Kasumi-1 (cell line): ENCODE measurements around the gene GALNT14.

ENCODE experiments used
- DNase-seq, 2 experiments: peaks; one replicate each; lab custom pipeline; 2025; lab: John Stamatoyannopoulos, UW

GALNT14 gene

DNA sequence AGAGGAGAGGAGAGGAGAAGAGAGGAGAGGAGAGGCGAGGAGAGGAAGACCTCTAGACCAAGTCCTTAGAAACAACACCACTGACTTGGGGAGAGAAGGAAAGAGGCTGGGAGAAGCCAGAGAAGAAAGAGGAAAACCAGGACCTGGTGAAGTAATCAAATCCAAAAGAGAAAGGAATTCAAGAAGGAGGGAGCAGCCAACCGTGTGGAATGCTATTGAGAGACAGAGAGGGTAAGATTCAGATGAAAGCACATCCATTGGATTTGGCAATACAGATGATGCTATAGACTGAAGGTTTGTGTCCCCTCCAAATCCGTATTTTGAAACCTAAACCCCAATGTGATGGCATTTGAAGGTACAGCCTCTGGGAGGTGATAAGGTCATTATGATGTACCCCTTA, 50.7 kb downstream of the GALNT14 start:
- DNase-seq, result no peak

- no peak for DNase-seq
Measured at GRCh38 chr2:31086590-31086989, 51.6 kb downstream of the GALNT14 start.

- no peak for DNase-seq
Measured at GRCh38 chr2:31083234-31083993, 54.8 kb downstream of the GALNT14 start.

GRCh38 chr2:31082002-31082401, 56.2 kb downstream of the GALNT14 start:
- DNase-seq, result no peak

DNA sequence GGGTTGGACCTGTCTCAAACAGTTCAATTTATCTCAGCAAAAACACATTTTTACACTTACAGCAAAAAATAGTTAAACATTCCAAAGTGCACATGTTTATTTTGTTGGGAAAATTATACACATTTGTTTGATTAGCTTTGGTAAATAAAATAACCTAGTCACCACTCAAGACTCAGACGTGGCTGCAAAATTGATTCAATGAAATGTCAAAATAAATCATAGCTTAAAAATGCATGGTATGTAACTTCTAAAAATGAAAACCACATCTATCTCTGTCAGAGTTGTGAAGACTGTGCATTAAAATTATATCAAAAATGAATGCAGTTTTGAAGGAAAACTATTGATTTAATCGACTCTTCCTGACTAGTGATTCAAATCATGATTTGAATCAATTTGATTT, 56.7 kb downstream of the GALNT14 start:
- DNase-seq, result no peak

DNA sequence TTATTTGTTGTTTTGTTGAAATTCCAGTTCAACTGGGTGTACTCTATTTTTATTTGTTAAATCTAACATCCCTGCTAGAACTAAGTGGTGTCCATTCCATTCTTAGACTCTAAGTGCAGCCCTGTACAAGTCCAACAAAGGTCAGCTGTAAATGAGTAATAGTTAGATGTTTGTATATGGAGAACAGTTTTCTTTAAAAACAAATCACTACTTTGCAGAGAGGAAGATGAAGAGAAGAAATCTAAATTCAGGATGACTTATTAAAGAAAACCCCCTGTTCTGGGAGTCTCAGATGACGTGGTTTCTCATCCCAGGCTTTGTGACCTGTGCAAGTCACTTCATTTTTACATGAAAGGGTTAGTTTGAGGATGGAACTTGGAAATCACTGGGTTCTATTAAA, 57.9 kb downstream of the GALNT14 start:
- DNase-seq, result no peak

GRCh38 chr2:31079665-31080064, 58.6 kb downstream of the GALNT14 start:
- DNase-seq, result no peak

GRCh38 chr2:31078579-31079105, 59.6 kb downstream of the GALNT14 start:
- DNase-seq, result no peak

GRCh38 chr2:31078011-31078410, 60.2 kb downstream of the GALNT14 start:
- no peak for DNase-seq

DNA sequence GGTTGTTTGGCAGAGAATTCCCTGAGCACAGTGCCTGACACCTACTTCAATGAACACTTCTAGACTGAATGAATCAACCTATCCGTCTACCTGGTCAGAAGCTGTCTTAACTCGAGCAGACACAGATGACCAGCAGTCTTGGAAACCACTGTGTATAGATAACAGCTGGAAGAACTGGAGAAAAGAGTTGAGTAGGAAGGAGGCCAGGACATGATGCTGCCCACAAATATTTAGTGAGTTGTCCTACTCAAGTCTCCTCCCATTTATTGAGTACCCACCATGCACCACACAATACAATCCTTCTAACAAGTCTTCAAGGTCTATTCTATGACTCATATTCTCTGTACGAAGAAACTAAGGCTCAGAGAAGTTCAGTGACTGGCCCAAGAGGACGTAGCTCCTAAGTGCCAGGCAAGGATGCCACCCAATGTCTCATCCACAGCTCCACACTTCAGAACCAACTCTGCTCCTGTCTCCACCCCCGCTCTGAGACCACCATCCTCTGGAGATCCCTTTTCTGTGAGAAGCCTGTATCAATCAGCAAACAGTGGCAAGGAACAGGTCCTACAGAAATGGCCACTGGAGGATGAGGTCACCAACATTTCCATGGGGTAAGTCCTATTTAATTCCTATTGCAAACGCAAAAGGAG, 62.2 kb downstream of the GALNT14 start:
- DNase-seq, result no peak

DNA sequence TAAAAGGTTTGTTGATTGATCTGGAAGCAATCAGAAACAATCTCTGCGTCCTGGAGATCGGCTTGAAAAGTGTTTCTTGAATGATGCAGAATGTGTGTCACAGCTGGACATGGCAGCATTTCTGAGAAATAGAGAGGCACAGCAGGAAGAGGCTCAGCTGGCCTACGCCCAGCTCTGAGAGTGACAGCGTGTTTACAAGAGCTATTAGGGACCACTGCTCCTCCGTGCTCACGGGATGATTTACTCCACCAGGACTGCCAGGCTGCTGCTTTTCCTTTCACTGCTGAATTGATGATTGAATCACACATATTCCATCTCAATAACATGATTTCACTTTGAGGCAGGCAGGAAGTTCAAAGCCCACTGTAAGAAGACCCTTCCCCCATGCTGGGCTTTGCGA, 62.8 kb downstream of the GALNT14 start:
- DNase-seq, result no peak

GRCh38 chr2:31071741-31072140, 66.5 kb downstream of the GALNT14 start:
- DNase-seq, result no peak

DNA sequence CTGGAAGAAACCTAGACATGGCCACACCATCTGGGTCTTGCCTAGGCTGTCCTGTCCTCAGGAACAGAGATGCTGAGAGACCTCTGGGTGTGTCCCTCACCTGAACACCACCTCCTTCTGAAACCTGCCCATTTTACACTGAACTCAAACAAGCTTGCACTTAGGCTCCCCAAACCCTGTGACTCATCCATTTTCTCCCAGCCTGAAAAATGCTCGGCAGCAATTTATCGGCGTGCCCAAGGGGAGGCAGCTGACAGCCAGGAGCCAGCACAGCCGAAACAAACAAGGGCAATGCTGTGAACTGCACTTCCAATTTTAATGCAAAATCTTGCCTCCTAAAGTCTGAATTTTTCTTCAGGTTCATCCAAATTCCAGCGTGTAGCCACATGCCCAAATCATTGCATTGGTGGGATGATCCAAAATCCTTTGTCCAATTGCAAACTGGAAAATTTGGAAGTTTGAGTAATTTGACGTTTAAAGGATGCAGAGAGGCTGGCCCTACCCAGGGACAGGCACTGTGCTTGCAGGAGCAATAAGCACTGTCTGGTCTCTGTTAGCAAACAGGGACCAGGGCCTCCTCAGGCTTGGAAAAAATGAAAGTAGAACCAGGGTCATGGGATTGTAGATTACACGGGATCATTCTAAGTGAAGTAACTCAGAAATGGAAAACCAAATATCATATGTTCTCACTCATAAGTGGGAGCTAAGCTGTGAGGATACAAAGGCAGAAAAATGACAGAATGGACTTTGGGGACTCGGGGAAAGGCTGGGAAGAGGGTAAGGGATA, 67.7 kb downstream of the GALNT14 start:
- DNase-seq, result no peak

DNA sequence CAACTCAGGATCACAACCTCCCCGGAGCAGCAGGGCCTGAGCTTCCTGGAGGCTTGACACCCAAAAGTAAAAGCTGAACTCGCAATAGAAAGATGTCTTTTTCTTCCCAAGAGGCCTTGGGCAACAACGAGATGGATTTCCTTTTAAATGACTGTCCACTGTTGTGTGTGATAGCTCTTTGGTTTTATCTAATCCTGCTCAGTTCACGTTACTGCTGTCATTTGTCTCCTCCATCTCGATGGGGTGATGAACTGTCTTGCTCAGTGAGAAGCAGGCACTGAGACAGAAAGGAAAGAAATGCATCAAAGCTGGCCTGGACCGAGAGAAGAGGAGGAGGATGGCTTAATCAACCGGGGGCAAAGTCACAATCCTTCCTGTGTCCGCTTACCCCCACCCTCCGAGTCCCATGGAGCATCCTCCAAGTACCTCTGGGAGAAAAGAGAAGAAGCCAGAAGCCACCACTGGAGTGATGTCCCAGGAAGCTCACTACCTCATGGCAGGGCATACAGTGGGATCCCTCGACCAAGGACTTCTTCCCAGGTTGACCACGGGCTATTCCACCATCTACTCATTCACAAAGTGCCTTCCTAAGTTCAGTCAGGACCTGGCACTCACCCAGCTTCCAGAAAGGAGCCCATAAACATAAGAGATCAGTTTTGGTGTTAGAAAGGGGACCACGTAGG, 68.5 kb downstream of the GALNT14 start:
- DNase-seq, result no peak

DNA sequence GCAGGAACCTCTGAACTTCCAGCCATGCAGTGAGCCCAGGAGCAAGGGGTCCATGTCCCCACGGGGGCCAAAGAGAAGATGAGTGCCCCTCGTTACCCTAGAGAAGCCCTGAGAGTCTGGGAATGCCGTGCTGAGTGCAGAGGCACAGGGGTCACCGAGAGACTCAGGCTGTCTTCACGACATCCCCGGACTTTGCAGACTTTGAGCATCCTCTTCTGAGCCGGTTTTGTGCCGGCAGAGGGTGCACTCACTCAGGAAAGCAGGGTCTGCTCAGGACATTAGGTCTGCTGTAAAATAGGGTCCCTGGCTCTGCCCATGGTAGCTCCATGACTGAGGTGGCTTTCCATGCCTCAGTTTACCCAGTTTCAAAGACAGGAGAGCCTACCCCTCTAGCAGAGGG, 71.0 kb downstream of the GALNT14 start:
- DNase-seq, result no peak

- DNase-seq, result no peak
Measured at GRCh38 chr2:31066551-31066950, 71.7 kb downstream of the GALNT14 start.

- DNase-seq, result no peak
Measured at GRCh38 chr2:31066086-31066485, 72.2 kb downstream of the GALNT14 start.

DNA sequence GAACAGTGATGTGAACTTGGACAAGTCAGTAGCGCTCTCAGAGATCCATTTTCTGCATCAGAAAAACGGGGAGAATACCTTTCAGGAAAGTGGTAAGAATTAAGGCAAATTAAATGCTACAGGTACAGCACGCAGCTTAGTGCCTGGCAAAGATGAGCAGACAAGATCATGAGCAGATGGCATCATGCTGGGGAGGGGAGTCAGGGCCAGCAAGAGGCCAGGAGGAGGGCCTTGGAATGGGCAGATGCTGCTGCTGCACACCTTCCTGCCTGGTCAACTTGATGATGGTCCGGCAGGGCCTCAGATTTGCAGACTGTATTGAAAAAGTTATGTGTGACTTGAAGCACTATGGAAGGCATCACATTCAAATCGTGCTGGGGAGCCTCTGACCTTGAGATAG, 72.9 kb downstream of the GALNT14 start:
- DNase-seq, result no peak

DNA sequence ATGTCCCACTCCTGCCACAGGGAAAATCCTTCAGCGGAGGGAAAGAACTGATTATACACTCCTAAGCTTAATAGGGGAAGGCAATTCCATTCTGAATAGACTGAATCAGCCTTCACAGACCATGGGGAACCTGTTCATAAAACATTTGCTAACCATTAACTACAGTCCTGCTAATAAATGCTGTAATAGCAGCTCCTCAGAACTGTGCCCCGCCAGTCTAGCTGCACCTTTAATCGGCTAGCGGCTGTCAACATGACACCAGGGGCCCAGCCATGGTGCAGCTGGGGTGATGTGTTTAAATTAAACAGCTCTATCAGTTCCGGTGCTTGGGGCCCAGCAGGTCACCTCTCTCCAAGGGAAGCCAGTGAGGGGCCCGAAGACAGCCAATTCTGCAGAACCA, 77.8 kb downstream of the GALNT14 start:
- DNase-seq, result no peak

- DNase-seq, result no peak
Measured at GRCh38 chr2:31058096-31059035, 79.9 kb downstream of the GALNT14 start.

DNA sequence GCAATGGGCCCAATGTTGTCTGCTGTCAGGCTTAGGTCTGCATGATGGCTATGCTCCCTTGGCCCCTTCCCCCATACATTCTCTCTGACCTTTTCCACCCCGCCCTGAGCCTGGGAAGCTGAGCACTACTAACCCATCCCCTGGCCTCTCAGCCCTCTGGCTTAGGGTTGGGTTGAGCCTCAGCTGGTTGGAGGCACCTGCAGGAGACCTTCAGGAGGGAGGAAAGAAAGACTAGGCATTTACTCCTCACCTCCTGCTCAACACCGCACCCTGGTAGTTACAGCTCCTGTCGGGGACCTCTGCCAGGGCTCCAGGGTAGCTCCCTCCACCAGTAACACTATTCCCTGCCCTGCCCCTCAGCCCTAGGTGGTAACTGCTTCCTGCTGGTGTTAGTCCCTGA, 80.5 kb downstream of the GALNT14 start:
- DNase-seq, result no peak
